Fibroblast of lung (primary cell): ENCODE measurements around the gene LYL1.

ENCODE experiments used
- CTCF ChIP-seq, 2 donors: IDR thresholded peaks in 1 of 2; conservative IDR thresholded peaks in 1 of 2; 1 replicate in 1 of 2; 2 replicates in 1 of 2; pipeline ENCODE4 v1.5.1; 2011 to 2012; ENCODE audit warnings: low read length in 2 of 2, control low read depth in 1 of 2, inconsistent platforms in 1 of 2, low read depth in 1 of 2, mild to moderate bottlenecking in 1 of 2
- EZH2 ChIP-seq: IDR thresholded peaks from 2 replicates; pipeline ENCODE4 v1.5.1; 2012; ENCODE audit warnings: low read length, control low read depth, mild to moderate bottlenecking; ENCODE audit errors: missing control alignments

GRCh38 chr19:13064092-13064489 lies 38.6 kb downstream of the LYL1 start:
- no peak for TF ChIP-seq CTCF (conservative IDR thresholded peaks at IDR 0.05 in 1 of 2, IDR thresholded peaks at IDR 0.05 in 1 of 2; ENCODE audit: low read depth in 1 of 2, low read length in 2 of 2)
- no peak for TF ChIP-seq EZH2
